GM18868 (cell line): Measurements from ENCODE around the gene FAM124B.

Experiments
- ATAC-seq: cut with Tn5 transposase; IDR thresholded peaks from one replicate; pipeline ENCODE4 v1.9.1; 2021; ENCODE audit warnings: mild to moderate bottlenecking, moderate library complexity; ENCODE audit not compliant: unreplicated experiment

The FAM124B gene

DNA sequence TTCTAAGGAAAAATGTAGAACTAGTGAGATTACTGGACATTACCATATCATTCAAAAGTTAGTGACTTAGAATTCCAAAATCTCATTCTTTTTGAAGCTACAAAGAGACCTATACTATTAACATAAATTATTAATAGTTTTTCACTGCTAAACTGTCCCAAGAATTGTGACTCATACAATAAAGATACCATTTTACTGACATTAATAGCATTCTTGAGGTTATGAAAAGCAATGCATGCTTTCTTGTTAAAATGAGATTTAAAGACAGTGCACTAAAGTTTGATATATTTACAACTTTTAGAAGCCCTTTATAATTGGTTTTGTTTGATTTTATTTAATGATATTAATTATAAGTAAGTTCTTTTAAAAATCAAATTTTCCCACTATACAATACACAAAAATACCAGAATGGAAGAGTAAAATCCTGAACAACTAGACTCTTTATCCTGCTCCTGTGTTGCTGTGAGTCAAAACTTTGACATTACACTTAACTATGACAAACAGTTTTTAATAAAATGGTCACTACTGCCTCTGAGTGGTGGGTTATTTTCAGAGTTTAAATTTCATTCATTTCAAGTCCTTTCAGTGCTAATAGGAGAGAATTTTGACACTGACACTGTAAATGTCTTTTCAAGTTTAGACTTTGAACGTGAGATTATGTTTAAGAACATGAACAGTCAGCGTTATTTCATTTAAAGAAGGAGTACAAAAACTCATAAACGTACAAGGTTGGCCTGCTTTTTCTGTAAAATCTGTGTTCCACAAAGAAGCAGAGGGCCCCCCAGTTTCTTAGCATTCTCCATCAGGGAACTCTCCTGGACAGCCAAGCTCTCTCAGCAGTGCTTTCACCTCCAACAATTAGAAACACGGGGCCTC is 54.5 kb downstream of the FAM124B start:
- no peak for ATAC-seq

DNA sequence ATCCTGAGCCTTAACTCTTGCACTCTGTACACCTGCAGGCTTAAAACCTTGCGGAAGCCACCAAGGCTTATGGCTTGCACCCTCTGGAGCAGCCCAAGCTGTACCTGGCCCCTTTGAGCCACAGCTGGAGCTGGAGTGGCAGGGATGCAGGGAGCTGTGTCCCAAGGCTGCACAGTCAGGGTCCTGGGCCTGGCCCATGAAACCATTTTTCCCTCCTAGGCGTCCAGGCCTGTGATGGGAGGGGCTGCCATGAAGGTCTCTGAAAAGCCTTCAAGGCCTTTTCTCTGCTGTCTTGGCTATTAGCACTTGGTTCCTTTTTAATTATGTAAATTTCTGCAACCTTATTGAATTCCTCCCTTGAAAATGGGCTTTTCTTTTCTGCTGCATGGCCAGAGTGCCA is 56.4 kb downstream of the FAM124B start:
- ATAC-seq = no peak

DNA sequence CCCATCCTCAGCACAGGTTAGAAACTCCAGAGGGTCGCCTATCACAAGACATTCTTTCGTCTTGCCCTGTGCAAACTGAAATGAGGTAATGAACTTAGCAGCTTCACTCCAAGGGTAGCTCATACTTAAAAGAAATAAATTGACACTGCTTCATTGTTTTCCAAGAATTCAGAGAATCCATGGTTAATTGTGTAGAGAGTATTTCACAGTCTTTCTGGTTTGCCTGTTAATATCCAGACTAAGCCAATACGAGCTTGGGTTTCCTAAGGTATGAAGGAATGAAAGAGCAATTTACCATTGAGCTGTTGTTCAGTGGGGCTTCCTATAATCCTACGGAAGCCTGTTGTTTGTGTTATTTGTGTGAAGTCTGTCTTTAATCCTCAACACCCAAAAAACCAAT is 58.7 kb downstream of the FAM124B start:
- ATAC-seq = no peak

- no peak for ATAC-seq
Measured at GRCh38 chr2:224335991-224336390, 65.9 kb downstream of the FAM124B start.

- ATAC-seq = no peak
Measured at GRCh38 chr2:224334726-224335125, 67.2 kb downstream of the FAM124B start.

GRCh38 chr2:224333726-224334482 is 68.0 kb downstream of the FAM124B start:
- ATAC-seq = no peak

DNA sequence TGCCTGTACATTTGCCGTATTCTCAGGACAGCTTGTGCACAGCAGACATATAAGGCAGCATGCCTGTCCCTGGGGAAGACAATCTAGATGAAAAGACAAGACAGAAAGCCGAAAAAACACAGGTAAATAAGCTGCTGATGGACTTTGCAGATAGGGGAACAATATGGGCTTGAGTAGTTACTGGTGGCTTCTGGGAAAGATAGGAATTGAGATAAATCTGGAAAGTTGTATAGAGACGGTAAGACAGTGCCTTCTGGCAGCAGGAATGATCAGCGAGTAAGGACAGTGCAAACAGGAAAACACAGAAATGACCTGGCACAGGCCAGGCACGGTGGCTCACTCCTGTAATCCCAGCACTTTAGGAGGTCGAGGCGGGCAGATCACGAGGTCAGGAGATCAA is 70.2 kb downstream of the FAM124B start:
- ATAC-seq = no peak

DNA sequence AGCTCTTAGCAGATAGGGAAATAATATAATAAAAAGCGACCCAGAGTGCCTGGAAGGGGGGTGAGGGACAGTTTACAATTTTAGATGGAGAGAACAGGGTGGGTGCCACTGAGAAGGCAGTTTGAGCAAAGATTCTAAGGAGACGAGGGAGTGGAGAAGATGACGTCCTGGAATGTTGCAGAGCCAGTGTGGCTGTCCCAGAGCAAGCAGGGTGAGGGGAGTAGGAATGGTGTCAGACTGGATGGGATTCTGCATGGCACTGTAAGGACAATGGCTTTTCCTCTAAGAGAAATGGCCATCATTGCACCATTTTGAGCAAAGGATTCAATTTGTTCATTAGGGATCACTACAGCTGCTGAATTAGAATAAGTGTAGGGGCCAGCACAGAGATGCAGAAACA is 73.1 kb downstream of the FAM124B start:
- no peak for ATAC-seq
